Endothelial cell of umbilical vein (primary cell): ENCODE data around the gene NFATC1. TPM values are rescaled to one million over a fixed set of nuclear protein-coding genes. Genes with fewer than 3 reads are reported as not detected.

Experiments used
- BruUV-seq: library from RNA; stranded (reverse); fragments of 400-500 nt; replicated peaks from 2 replicates; lab custom pipeline; 2021; lab: Mats Ljungman, UMichigan
- CTCF ChIA-PET: fragments of 300-600, 350-600 bp; sonication (Branson Sonifier 250); formaldehyde crosslinking; loops from one replicate; lab custom pipeline; 2021; ENCODE audit warnings: antibody characterized with exemption, inconsistent platforms; lab: Charles Lee
- POLR2A ChIA-PET: fragments of 300-600, 350-600 bp; sonication (Branson Sonifier 250); formaldehyde crosslinking; loops from one replicate; lab custom pipeline; 2021; ENCODE audit warnings: antibody characterized with exemption, inconsistent platforms; lab: Charles Lee
- DNase-seq: peaks from one replicate; pipeline ENCODE4 v3.0.0-alpha.2; 2011; ENCODE audit warnings: low read depth, low spot score
- FAIRE-seq: peaks from 2 replicates; lab custom pipeline; 2011; peaks lifted over from hg19 to GRCh38; lab: Jason Lieb, UNC
- H2AFZ ChIP-seq: 2 replicates; pipeline ENCODE4 v1.6.0; 2012; ENCODE audit warnings: low read depth, low read length, control low read depth, inconsistent platforms
- H3K27ac ChIP-seq: 2 replicates; pipeline ENCODE4 v1.5.1; 2011; ENCODE audit warnings: low read depth, mild to moderate bottlenecking, control low read depth, low read length, moderate library complexity; ENCODE audit not compliant: insufficient read depth
- H3K27me3 ChIP-seq, 2 experiments: 2 replicates each; pipeline versions ENCODE4 v1.6.0 to v1.6.1; 2011; ENCODE audit warnings: low read length in 2 of 2, mixed read lengths in 1 of 2; ENCODE audit not compliant: control insufficient read depth in 2 of 2, insufficient read depth in 2 of 2
- H3K36me3 ChIP-seq, 2 experiments: 2 replicates in 1 of 2; 3 replicates in 1 of 2; pipeline ENCODE4 v1.5.1; 2011; ENCODE audit warnings: low read length in 2 of 2, mild to moderate bottlenecking in 1 of 2, moderate library complexity in 1 of 2; ENCODE audit not compliant: control insufficient read depth in 2 of 2, insufficient read depth in 2 of 2; ENCODE audit errors: extremely low read depth in 1 of 2
- H3K4me1 ChIP-seq: 3 replicates; pipeline ENCODE4 v1.5.1; 2011; ENCODE audit warnings: mild to moderate bottlenecking, low read length; ENCODE audit not compliant: control insufficient read depth, insufficient read depth; ENCODE audit errors: extremely low read depth
- H3K4me2 ChIP-seq: 2 replicates; pipeline ENCODE4 v1.6.1; 2011; ENCODE audit warnings: low read length, control low read depth, mixed read lengths; ENCODE audit not compliant: insufficient read depth
- H3K4me3 ChIP-seq, 3 experiments: fragments of 200-600 bp in 1 of 3; sonication (generic), shearing (Covaris generic) in 1 of 3; replicated peaks in 1 of 3; 2 replicates each; pipeline ENCODE4 v1.5.1; 2011 to 2016; ENCODE audit warnings: control low read depth in 3 of 3, low read length in 3 of 3, mild to moderate bottlenecking in 2 of 3, inconsistent platforms in 1 of 3, low read depth in 1 of 3, moderate library complexity in 1 of 3; ENCODE audit not compliant: insufficient read depth in 1 of 3
- H3K79me2 ChIP-seq: 2 replicates; pipeline ENCODE4 v1.6.0; 2012; ENCODE audit warnings: low read length, inconsistent platforms; ENCODE audit not compliant: control insufficient read depth, insufficient read depth
- H3K9ac ChIP-seq: replicated peaks from 2 replicates; pipeline ENCODE3; 2011; ENCODE audit warnings: low read length, control low read depth; ENCODE audit not compliant: insufficient read depth; ENCODE audit errors: extremely low read depth
- H3K9me1 ChIP-seq: replicated peaks from 3 replicates; pipeline ENCODE4 v1.6.0; 2011; ENCODE audit warnings: mild to moderate bottlenecking, low read length; ENCODE audit not compliant: control insufficient read depth, insufficient read depth; ENCODE audit errors: extremely low read depth
- H3K9me3 ChIP-seq: replicated peaks from 2 replicates; pipeline ENCODE4 v1.5.1; 2012; ENCODE audit warnings: low read length, inconsistent platforms; ENCODE audit not compliant: control insufficient read depth, insufficient read depth
- H4K20me1 ChIP-seq: replicated peaks from 2 replicates; pipeline ENCODE3; 2011; ENCODE audit warnings: mild to moderate bottlenecking, low read length; ENCODE audit not compliant: control insufficient read depth, insufficient read depth; ENCODE audit errors: extremely low read depth
- CTCF ChIP-seq, 2 donors: IDR thresholded peaks; 1 replicate in 1 of 2; 2 replicates in 1 of 2; pipeline ENCODE4 v1.5.1; 2011; ENCODE audit warnings: low read length in 2 of 2, mild to moderate bottlenecking in 2 of 2, moderate library complexity in 2 of 2, control low read depth in 1 of 2, inconsistent platforms in 1 of 2, low read depth in 1 of 2; ENCODE audit not compliant: insufficient read depth in 1 of 2; ENCODE audit errors: extremely low read depth in 1 of 2
- EZH2 ChIP-seq: IDR thresholded peaks from 2 replicates; pipeline ENCODE4 v1.6.1; 2012; ENCODE audit warnings: borderline replicate concordance, low read depth, mild to moderate bottlenecking, moderate library complexity, low read length, inconsistent platforms; ENCODE audit not compliant: severe bottlenecking
- FOS ChIP-seq: IDR thresholded peaks from 2 replicates; pipeline ENCODE4 v1.6.1; 2011; ENCODE audit warnings: mild to moderate bottlenecking, low read length, moderate library complexity, borderline replicate concordance; ENCODE audit not compliant: insufficient read depth
- GATA2 ChIP-seq: IDR thresholded peaks from 2 replicates; pipeline ENCODE4 v1.7.0; 2011; ENCODE audit warnings: low read depth, mild to moderate bottlenecking, moderate library complexity, mixed read lengths, low read length; ENCODE audit not compliant: insufficient read length, insufficient read depth
- JUN ChIP-seq: IDR thresholded peaks from 2 replicates; pipeline ENCODE4 v1.6.1; 2011; ENCODE audit warnings: borderline replicate concordance, low read depth; ENCODE audit not compliant: insufficient read length, insufficient read depth
- MAX ChIP-seq: IDR thresholded peaks from 2 replicates; pipeline ENCODE4 v1.6.1; 2011; ENCODE audit not compliant: insufficient read depth, insufficient read length
- MYC ChIP-seq: IDR thresholded peaks from one replicate; pipeline ENCODE4 v1.6.1; 2011; ENCODE audit warnings: mild to moderate bottlenecking, low read depth, low read length
- POLR2A ChIP-seq: IDR thresholded peaks from 2 replicates; pipeline ENCODE4 v1.6.1; 2012; ENCODE audit warnings: low read depth, mild to moderate bottlenecking, control low read depth, low read length
- POLR2AphosphoS5 ChIP-seq: IDR thresholded peaks from 2 replicates; pipeline ENCODE4 v1.6.1; 2012; ENCODE audit warnings: low read depth, mild to moderate bottlenecking, control low read depth, low read length, moderate library complexity; ENCODE audit not compliant: insufficient read depth
- dilution Hi-C: fragments of 300-500 bp; cut with MboI; formaldehyde crosslinking; loops from one replicate; pipeline ENCODE4 v1.15.0; 2019; ENCODE audit warnings: low sequenced_read_pairs; ENCODE audit not compliant: extremely low pct_ligation_motif_present
- intact Hi-C: fragments of 100-400 bp; cut with micrococcal nuclease; formaldehyde crosslinking; loops from one replicate; pipeline ENCODE4 v1.10.0; 2022
- polyA plus RNA-seq, 4 experiments: library from polyadenylated mRNA; depleted of rRNA in 3 of 4; stranded (reverse) in 3 of 4; unstranded in 1 of 4; fragments of >200 nt; gene quantifications; 2 replicates each; pipeline versions ENCODE4 v1.2.1 to v1.2.3, GENCODE V29; 2011 to 2012; ENCODE audit warnings: missing spikeins in 1 of 4
- total RNA-seq: library from RNA; stranded (reverse); gene quantifications from 2 replicates; pipeline ENCODE4 v1.2.3, GENCODE V29; 2021

Gene NFATC1
- total and polyA plus RNA-seq, 2 donors (not counting 3 experiments of a cell fraction or from before 2014, with no cell fraction given), result 11.1 to 30.0 TPM

GRCh38 chr18:79456105-79456980 is 60.6 kb downstream of the NFATC1 start:
- H3K4me1 ChIP-seq, result peaks cover 40% of the 10 kb centered on the region
- intact Hi-C loops, result no loop called here
- H4K20me1 ChIP-seq, result no peaks in the 10 kb centered on the region
- dilution Hi-C loops, result no loop called here
- BruUV-seq, result no TSS peak
- H3K36me3 ChIP-seq, result peaks cover 0 to 28% of the 10 kb centered on the region in 2 experiments
- ChIA-PET CTCF (no interaction called here), POLR2A (no interaction called here)
- no peaks in the 10 kb centered on the region for H3K79me2 ChIP-seq
- no peaks in the 10 kb centered on the region for H3K9me3 ChIP-seq
- H3K4me3 ChIP-seq, result no peak overlapping the region
- no peak overlapping the region for H3K9ac ChIP-seq
- no peak overlapping the region for H3K4me2 ChIP-seq
- no peak overlapping the region for H3K27ac ChIP-seq
- FAIRE-seq, result no peak
- no peaks in the 10 kb centered on the region for H3K27me3 ChIP-seq
- no peak overlapping the region for H2AFZ ChIP-seq
- TF ChIP-seq MAX, result no peak
- no peak for TF ChIP-seq POLR2AphosphoS5
- TF ChIP-seq CTCF (IDR thresholded peaks at IDR 0.05; ENCODE audit: extremely low read depth in 1 of 2, insufficient read depth in 1 of 2, low read depth in 1 of 2, low read length in 2 of 2), result no peak
- no peak for TF ChIP-seq EZH2
- no peak for TF ChIP-seq POLR2A
- TF ChIP-seq MYC, result no peak
- TF ChIP-seq JUN, result no peak
- TF ChIP-seq GATA2, result no peak
- no peak for TF ChIP-seq FOS
- H3K9me1 ChIP-seq, result no peaks in the 10 kb centered on the region
- no peak for DNase-seq
